Fibroblast of skin of scalp (primary cell): ENCODE results near the gene ELOVL4.

Experiments used
- DNase-seq: peaks from one replicate; pipeline ENCODE4 v3.0.0-alpha.2; 2013

ELOVL4 gene

GRCh38 chr6:79911992-79912391 lies 35.4 kb downstream of the ELOVL4 start:
- no peak for DNase-seq

GRCh38 chr6:79909517-79909916 lies 37.8 kb downstream of the ELOVL4 start:
- DNase-seq, result no peak

- DNase-seq, result no peak
These were observed 45.3 kb downstream of the ELOVL4 start for GRCh38 chr6:79902046-79902445.

GRCh38 chr6:79898076-79898475 lies 49.3 kb downstream of the ELOVL4 start:
- DNase-seq, result no peak

GRCh38 chr6:79896075-79896449 lies 51.3 kb downstream of the ELOVL4 start:
- no peak for DNase-seq

GRCh38 chr6:79895382-79896074 lies 51.8 kb downstream of the ELOVL4 start:
- DNase-seq, result no peak

GRCh38 chr6:79894939-79895338 lies 52.4 kb downstream of the ELOVL4 start:
- DNase-seq, result peak; percentile 59

GRCh38 chr6:79888587-79888986 lies 58.8 kb downstream of the ELOVL4 start:
- no peak for DNase-seq

- DNase-seq, result no peak
These were observed 69.1 kb downstream of the ELOVL4 start for GRCh38 chr6:79878142-79878748.

GRCh38 chr6:79874531-79875134 lies 72.7 kb downstream of the ELOVL4 start:
- DNase-seq, result no peak

GRCh38 chr6:79872986-79873385 lies 74.4 kb downstream of the ELOVL4 start:
- peak; percentile 49 for DNase-seq

- DNase-seq, result no peak
These were observed 75.0 kb downstream of the ELOVL4 start for GRCh38 chr6:79872303-79872702.

GRCh38 chr6:79869600-79870084 lies 77.7 kb downstream of the ELOVL4 start:
- DNase-seq, result peak; percentile 73

GRCh38 chr6:79869184-79869583 lies 78.2 kb downstream of the ELOVL4 start:
- no peak for DNase-seq

- DNase-seq, result peak; percentile 71
These were observed 79.1 kb downstream of the ELOVL4 start for GRCh38 chr6:79868098-79868722.
